ENCODE data around the gene HSBP1L1. TPM values are rescaled to one million over a fixed set of nuclear protein-coding genes. Genes with fewer than 3 reads are reported as not detected.

HSBP1L1 gene
- total RNA-seq, 1 experiment from 2014 or later: 41.4 TPM

DNA sequence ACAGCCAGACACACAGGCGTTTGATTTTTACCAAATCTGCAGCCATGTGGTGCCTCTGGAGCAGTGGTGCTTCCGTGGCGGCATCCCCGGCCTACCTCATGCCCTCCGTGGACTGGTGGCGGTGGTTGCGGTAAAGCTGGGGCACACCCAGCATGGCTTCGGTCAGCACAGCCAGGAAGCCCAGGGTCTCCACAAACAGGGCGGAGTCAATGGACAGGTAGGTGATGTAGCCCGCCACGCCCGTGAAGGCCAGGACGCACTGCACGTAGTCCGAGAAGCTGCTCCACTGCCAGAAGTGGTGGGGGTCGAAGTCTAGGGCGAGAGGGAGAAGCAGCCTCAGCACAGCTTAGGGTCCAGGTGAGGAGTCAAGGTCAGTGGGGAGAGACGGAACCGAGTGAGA, 45.4 kb upstream of the HSBP1L1 start:
- ChIA-PET POLR2A (no interaction called here), RAD21 (ENCODE audit: low non-redundant PET in 1 of 2, low total read pairs in 2 of 2, uncharacterized antibody in 2 of 2, unreplicated experiment in 2 of 2) (no interaction called here), CTCF (no interaction called here)
- Histone ChIP-seq H3K36me3 (ENCODE audit: control insufficient read depth in 1 of 2, insufficient read depth in 2 of 2, low read length in 2 of 2) (peaks cover 0 to 14% of the 10 kb centered on the region in 2 experiments; a peak in 2 of 4 replicates), H3K4me2 (ENCODE audit: low read length) (no peak overlapping the region), H2AFZ (ENCODE audit: low read depth, low read length, poor library complexity, severe bottlenecking) (no peak overlapping the region), H3K4me1 (ENCODE audit: control insufficient read depth in 1 of 2, insufficient read depth in 2 of 2, low read length in 2 of 2) (no peaks in the 10 kb centered on the region), H3K27me3 (ENCODE audit: insufficient read depth, low read length) (no peaks in the 10 kb centered on the region), H4K20me1 (ENCODE audit: insufficient read depth) (no peaks in the 10 kb centered on the region), H3K9me2 (ENCODE audit: insufficient read depth) (no peaks in the 10 kb centered on the region), H3K27ac (ENCODE audit: low read depth, low read length) (no peak overlapping the region), H3K9me3 (ENCODE audit: control insufficient read depth in 1 of 2, insufficient read depth in 1 of 2, low read depth in 1 of 2, low read length in 2 of 2) (no peaks in the 10 kb centered on the region), H3K9ac (ENCODE audit: low read length) (no peak overlapping the region), H3K79me2 (ENCODE audit: insufficient read depth, low read length) (peaks cover 39% of the 10 kb centered on the region), H3K4me3 (replicated peaks in 1 of 2; ENCODE audit: low read depth in 1 of 2, low read length in 2 of 2) (no peak overlapping the region)
- no TSS peak for BruUV-seq (replicated peaks)
- ATAC-seq (no peak), DNase-seq (ENCODE audit: low read depth, low spot score) (no peak)
- TF ChIP-seq TCF7L2 (IDR thresholded peaks at IDR 0.05; ENCODE audit: borderline replicate concordance, extremely low read depth, insufficient read depth, insufficient read length) (no peak), CEBPB (IDR thresholded peaks at IDR 0.05; ENCODE audit: low read depth) (no peak), FOSL1 (IDR thresholded peaks at IDR 0.05; ENCODE audit: low read depth) (no peak), RAD21 (IDR thresholded peaks at IDR 0.05; ENCODE audit: low read depth) (no peak), ZNF274 (IDR thresholded peaks at IDR 0.05; ENCODE audit: low read depth, low read length) (no peak), JUND (IDR thresholded peaks at IDR 0.05) (no peak), SIN3A (IDR thresholded peaks at IDR 0.05; ENCODE audit: low read depth) (no peak), POLR2AphosphoS5 (IDR thresholded peaks at IDR 0.05; ENCODE audit: low read depth, low read length) (no peak), SRF (IDR thresholded peaks at IDR 0.05; ENCODE audit: low read depth) (no peak)
- TF ChIP-seq, protein P1, sequence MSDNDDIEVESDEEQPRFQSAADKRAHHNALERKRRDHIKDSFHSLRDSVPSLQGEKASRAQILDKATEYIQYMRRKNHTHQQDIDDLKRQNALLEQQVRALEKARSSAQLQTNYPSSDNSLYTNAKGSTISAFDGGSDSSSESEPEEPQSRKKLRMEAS (IDR thresholded peaks at IDR 0.05): no peak
- TF ChIP-seq, protein P2, sequence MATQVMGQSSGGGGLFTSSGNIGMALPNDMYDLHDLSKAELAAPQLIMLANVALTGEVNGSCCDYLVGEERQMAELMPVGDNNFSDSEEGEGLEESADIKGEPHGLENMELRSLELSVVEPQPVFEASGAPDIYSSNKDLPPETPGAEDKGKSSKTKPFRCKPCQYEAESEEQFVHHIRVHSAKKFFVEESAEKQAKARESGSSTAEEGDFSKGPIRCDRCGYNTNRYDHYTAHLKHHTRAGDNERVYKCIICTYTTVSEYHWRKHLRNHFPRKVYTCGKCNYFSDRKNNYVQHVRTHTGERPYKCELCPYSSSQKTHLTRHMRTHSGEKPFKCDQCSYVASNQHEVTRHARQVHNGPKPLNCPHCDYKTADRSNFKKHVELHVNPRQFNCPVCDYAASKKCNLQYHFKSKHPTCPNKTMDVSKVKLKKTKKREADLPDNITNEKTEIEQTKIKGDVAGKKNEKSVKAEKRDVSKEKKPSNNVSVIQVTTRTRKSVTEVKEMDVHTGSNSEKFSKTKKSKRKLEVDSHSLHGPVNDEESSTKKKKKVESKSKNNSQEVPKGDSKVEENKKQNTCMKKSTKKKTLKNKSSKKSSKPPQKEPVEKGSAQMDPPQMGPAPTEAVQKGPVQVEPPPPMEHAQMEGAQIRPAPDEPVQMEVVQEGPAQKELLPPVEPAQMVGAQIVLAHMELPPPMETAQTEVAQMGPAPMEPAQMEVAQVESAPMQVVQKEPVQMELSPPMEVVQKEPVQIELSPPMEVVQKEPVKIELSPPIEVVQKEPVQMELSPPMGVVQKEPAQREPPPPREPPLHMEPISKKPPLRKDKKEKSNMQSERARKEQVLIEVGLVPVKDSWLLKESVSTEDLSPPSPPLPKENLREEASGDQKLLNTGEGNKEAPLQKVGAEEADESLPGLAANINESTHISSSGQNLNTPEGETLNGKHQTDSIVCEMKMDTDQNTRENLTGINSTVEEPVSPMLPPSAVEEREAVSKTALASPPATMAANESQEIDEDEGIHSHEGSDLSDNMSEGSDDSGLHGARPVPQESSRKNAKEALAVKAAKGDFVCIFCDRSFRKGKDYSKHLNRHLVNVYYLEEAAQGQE (IDR thresholded peaks at IDR 0.05; ENCODE audit: low read depth): no peak
- TF ChIP-seq, protein P3, sequence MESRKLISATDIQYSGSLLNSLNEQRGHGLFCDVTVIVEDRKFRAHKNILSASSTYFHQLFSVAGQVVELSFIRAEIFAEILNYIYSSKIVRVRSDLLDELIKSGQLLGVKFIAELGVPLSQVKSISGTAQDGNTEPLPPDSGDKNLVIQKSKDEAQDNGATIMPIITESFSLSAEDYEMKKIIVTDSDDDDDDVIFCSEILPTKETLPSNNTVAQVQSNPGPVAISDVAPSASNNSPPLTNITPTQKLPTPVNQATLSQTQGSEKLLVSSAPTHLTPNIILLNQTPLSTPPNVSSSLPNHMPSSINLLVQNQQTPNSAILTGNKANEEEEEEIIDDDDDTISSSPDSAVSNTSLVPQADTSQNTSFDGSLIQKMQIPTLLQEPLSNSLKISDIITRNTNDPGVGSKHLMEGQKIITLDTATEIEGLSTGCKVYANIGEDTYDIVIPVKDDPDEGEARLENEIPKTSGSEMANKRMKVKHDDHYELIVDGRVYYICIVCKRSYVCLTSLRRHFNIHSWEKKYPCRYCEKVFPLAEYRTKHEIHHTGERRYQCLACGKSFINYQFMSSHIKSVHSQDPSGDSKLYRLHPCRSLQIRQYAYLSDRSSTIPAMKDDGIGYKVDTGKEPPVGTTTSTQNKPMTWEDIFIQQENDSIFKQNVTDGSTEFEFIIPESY (IDR thresholded peaks at IDR 0.05; ENCODE audit: extremely low read depth, insufficient replicate concordance, low read length): no peak
- TF ChIP-seq, protein P4, sequence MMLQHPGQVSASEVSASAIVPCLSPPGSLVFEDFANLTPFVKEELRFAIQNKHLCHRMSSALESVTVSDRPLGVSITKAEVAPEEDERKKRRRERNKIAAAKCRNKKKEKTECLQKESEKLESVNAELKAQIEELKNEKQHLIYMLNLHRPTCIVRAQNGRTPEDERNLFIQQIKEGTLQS (IDR thresholded peaks at IDR 0.05): no peak
- TF ChIP-seq, protein P5, sequence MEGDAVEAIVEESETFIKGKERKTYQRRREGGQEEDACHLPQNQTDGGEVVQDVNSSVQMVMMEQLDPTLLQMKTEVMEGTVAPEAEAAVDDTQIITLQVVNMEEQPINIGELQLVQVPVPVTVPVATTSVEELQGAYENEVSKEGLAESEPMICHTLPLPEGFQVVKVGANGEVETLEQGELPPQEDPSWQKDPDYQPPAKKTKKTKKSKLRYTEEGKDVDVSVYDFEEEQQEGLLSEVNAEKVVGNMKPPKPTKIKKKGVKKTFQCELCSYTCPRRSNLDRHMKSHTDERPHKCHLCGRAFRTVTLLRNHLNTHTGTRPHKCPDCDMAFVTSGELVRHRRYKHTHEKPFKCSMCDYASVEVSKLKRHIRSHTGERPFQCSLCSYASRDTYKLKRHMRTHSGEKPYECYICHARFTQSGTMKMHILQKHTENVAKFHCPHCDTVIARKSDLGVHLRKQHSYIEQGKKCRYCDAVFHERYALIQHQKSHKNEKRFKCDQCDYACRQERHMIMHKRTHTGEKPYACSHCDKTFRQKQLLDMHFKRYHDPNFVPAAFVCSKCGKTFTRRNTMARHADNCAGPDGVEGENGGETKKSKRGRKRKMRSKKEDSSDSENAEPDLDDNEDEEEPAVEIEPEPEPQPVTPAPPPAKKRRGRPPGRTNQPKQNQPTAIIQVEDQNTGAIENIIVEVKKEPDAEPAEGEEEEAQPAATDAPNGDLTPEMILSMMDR (IDR thresholded peaks at IDR 0.05 in 2 of 3, conservative IDR thresholded peaks at IDR 0.05 in 1 of 3; ENCODE audit: borderline replicate concordance in 1 of 3, insufficient read depth in 1 of 3, low read depth in 2 of 3, low read length in 2 of 3): no peak
- intact Hi-C loops (cut with micrococcal nuclease): no loop called here
